ENCODE results near the gene NKD2.

Gene NKD2

DNA sequence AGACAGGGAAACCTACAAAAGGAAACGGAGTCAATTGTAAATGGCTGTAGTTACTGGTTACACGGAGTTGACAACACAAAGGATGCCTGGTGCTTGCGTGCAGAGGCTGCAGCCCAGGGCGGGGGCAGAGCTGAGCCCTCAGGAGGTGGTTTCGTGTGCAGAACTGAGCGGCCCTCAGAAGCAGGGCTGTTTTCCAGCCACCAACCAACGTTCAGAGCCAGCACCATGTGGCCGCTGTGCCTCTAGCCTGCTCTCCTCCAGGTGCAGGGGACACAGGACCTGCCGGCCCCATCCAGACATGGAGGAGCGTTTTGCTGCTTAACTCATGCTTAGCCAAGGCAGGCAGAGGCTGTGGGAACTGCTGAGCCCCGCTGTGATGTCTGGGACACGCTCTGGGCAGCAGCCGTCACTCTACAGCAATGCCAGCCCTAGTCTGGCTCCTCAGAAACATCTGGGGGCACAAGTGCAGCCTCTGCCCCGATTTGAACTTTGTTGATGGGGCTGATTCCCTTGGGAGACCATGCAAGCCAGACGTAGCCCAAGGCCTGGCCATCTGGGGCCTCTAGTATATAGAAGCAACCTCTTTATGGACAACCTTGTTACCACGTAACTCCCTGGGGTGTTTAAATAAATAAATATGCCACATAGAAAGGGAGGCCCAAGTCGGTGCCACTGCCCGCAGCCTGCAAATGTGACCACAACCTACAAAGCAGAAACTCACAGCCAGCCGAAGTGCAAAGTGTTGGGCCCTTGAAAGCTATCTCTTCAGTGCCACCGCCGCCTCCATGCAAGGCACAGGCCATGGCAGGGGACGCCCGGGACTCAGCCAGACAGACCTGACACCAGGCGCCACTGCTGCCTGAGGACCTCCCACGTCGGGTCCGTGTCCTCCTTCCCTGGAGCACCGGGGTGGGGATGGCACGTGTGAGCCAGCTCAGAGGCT is 42.1 kb downstream of the NKD2 start:
- H3K9me3 ChIP-seq (ENCODE audit: control insufficient read depth, insufficient read depth, low read depth, low read length): peaks cover 9% of the 10 kb centered on the region; the same call in 1 of the 2 replicates

DNA sequence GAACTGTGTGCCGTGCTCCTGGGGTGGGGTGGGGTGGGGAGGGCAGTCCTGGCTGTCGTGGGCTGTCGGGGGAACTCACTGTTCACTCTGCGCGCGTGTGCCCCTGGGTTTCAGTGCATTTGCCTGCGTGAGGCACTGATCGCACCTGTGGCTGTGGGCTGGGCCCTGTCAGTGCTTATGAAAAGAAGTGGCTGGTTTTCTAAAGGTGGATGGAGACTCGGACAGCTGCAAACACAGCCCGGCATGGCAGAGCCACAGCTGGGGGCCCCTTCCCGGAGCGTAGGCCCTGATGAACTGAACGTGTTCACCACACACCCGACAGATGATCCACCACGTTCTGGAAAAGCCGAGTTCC is 42.7 kb downstream of the NKD2 start:
- no peaks in the 10 kb centered on the region for H3K4me1 ChIP-seq (ENCODE audit: control insufficient read depth, insufficient read depth, low read length)
- H3K36me3 ChIP-seq (ENCODE audit: control insufficient read depth, insufficient read depth, low read length): peaks cover 39% of the 10 kb centered on the region
- peaks cover 4% of the 10 kb centered on the region; the same call in 1 of the 2 replicates for H3K9me3 ChIP-seq (ENCODE audit: control insufficient read depth, insufficient read depth, low read depth, low read length)
- H3K4me3 ChIP-seq (ENCODE audit: low read depth, low read length): no peak overlapping the region
- H3K27ac ChIP-seq (ENCODE audit: low read depth, low read length): no peak overlapping the region
- H3K9ac ChIP-seq (ENCODE audit: low read length): no peak overlapping the region
- no peaks in the 10 kb centered on the region for H3K27me3 ChIP-seq (ENCODE audit: control insufficient read depth, insufficient read depth, low read length)

More for the DNA sequence above, 42.1 kb downstream of the NKD2 start:
- Histone ChIP-seq H3K9ac (ENCODE audit: low read length) (no peak overlapping the region), H3K27me3 (ENCODE audit: control insufficient read depth, insufficient read depth, low read length) (no peaks in the 10 kb centered on the region), H3K36me3 (ENCODE audit: control insufficient read depth, insufficient read depth, low read length) (peaks cover 33% of the 10 kb centered on the region), H3K4me1 (ENCODE audit: control insufficient read depth, insufficient read depth, low read length) (no peaks in the 10 kb centered on the region), H3K27ac (ENCODE audit: low read depth, low read length) (no peak overlapping the region), H3K4me3 (ENCODE audit: low read depth, low read length) (no peak overlapping the region)

DNA sequence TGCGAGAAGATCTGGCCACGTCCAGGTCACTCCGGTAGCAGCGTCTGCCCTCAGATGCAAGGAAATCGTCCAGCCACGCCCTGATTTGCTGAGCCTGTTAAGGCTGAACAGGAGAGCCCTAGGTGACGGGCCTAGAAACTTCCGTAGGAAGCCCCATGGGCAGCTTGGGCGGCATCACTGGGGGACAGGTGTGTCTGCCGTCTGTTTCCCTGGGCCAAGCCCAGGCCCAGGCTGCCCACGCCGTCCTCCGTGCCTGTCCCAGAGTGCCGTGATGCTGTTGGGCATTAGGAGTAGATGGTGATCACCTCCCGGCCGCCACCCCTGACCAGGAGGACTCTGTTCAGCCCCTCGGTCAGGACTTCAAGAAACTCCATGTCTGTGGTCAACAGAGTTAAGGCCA is 43.5 kb downstream of the NKD2 start:
- peaks cover 44% of the 10 kb centered on the region for H3K36me3 ChIP-seq (ENCODE audit: control insufficient read depth, insufficient read depth, low read length)
- H3K9ac ChIP-seq (ENCODE audit: low read length): no peak overlapping the region
- no peak overlapping the region for H3K4me3 ChIP-seq (ENCODE audit: low read depth, low read length)
- no peaks in the 10 kb centered on the region for H3K4me1 ChIP-seq (ENCODE audit: control insufficient read depth, insufficient read depth, low read length)
- H3K27me3 ChIP-seq (ENCODE audit: control insufficient read depth, insufficient read depth, low read length): no peaks in the 10 kb centered on the region
- H3K9me3 ChIP-seq (ENCODE audit: control insufficient read depth, insufficient read depth, low read depth, low read length): no peaks in the 10 kb centered on the region; the same call in 1 of the 2 replicates
- H3K27ac ChIP-seq (ENCODE audit: low read depth, low read length): no peak overlapping the region

DNA sequence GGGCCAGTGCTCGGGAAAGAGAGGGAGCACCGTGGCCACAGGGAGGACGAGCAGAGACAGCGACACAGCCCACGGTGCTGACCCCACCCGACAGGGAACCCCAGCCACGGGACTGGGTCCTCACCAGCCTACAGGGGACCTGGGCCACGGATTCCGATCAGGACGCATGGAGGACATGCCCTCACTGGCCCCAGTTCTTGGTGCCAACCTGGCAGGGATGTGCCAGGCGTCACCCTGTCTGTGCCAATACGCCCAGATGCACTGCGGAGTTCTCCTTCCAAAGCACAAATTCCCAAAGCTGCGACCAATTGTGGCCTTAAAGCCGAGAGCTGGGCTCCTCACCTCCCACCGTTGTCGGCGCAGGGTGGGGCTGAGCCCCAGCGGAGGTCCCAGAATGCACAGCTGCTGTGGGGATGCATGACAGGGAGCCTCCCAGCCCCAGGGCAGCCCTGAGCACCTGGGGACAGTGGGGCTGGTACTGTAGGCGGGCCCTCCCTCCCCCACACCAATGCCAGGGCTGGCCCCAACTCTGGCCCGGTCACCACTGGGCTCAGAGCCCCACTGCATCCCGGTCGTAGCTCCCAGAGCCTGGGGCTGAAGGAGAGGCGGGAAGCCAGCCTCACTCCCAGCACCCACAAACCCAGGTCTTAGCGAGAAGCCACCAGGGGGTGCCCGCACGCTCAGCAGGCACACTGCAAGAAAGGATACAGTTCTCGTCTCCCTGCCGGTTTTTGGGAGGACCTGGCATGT is 44.2 kb downstream of the NKD2 start:
- H3K36me3 ChIP-seq (ENCODE audit: control insufficient read depth, insufficient read depth, low read length): peaks cover 51% of the 10 kb centered on the region
- H3K4me3 ChIP-seq (ENCODE audit: low read depth, low read length): no peak overlapping the region
- H3K27me3 ChIP-seq (ENCODE audit: control insufficient read depth, insufficient read depth, low read length): no peaks in the 10 kb centered on the region
- H3K4me1 ChIP-seq (ENCODE audit: control insufficient read depth, insufficient read depth, low read length): no peaks in the 10 kb centered on the region
- no peak overlapping the region for H3K9ac ChIP-seq (ENCODE audit: low read length)
- no peak overlapping the region for H3K27ac ChIP-seq (ENCODE audit: low read depth, low read length)
- no peaks in the 10 kb centered on the region; the same call in 1 of the 2 replicates for H3K9me3 ChIP-seq (ENCODE audit: control insufficient read depth, insufficient read depth, low read depth, low read length)

DNA sequence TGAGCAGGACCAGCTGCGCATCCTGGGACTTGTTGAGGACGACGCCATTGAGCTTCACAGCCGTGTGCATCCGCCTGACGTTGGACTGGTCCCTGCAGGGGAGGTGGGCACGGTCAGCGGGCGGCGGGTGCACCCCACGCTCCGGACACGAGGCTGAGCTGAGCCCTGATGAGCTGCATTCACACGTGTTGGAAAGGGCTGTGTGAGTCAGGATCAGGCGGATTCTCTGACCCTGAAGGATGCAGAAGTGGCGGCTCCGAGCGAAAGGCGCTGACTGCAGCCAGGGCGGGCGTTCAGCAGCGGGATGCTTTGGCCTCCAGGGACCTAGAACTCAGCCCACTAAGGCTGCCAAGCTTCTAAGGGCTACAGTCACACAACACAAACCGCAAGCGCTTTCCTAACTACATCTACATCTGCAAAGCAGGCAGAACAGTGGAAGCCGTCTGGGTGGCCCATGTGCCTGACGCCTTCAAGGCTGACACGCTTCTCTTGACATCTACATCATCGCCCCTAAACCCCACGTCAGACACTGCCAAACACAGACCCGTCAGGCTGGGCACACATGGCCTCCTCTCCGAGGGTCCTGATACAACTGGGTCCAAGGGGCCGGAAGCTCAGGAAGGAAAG is 44.9 kb downstream of the NKD2 start:
- Histone ChIP-seq H3K27ac (ENCODE audit: low read depth, low read length) (no peak overlapping the region), H3K36me3 (ENCODE audit: control insufficient read depth, insufficient read depth, low read length) (peaks cover 52% of the 10 kb centered on the region), H3K9ac (ENCODE audit: low read length) (no peak overlapping the region), H3K4me3 (ENCODE audit: low read depth, low read length) (no peak overlapping the region), H3K4me1 (ENCODE audit: control insufficient read depth, insufficient read depth, low read length) (no peaks in the 10 kb centered on the region), H3K9me3 (ENCODE audit: control insufficient read depth, insufficient read depth, low read depth, low read length) (no peaks in the 10 kb centered on the region), H3K27me3 (ENCODE audit: control insufficient read depth, insufficient read depth, low read length) (no peaks in the 10 kb centered on the region)

GRCh38 chr5:1054018-1054798 is 45.6 kb downstream of the NKD2 start:
- no peak overlapping the region for H3K4me3 ChIP-seq (ENCODE audit: low read depth, low read length)
- no peaks in the 10 kb centered on the region for H3K9me3 ChIP-seq (ENCODE audit: control insufficient read depth, insufficient read depth, low read depth, low read length)
- peaks cover 54% of the 10 kb centered on the region for H3K36me3 ChIP-seq (ENCODE audit: control insufficient read depth, insufficient read depth, low read length)
- H3K4me1 ChIP-seq (ENCODE audit: control insufficient read depth, insufficient read depth, low read length): no peaks in the 10 kb centered on the region
- H3K9ac ChIP-seq (ENCODE audit: low read length): no peak overlapping the region
- H3K27me3 ChIP-seq (ENCODE audit: control insufficient read depth, insufficient read depth, low read length): no peaks in the 10 kb centered on the region
- 0 out of 2 replicates have a peak overlapping the region, but pooled peaks have one; percentile 28 for H3K27ac ChIP-seq (ENCODE audit: low read depth, low read length)

- no peak overlapping the region for H3K4me3 ChIP-seq (ENCODE audit: low read depth, low read length)
- H3K9me3 ChIP-seq (ENCODE audit: control insufficient read depth, insufficient read depth, low read depth, low read length): no peaks in the 10 kb centered on the region
- H3K36me3 ChIP-seq (ENCODE audit: control insufficient read depth, insufficient read depth, low read length): peaks cover 62% of the 10 kb centered on the region
- no peaks in the 10 kb centered on the region for H3K27me3 ChIP-seq (ENCODE audit: control insufficient read depth, insufficient read depth, low read length)
- H3K27ac ChIP-seq (ENCODE audit: low read depth, low read length): 0 out of 2 replicates have a peak overlapping the region, but pooled peaks have one; percentile 28
- H3K9ac ChIP-seq (ENCODE audit: low read length): no peak overlapping the region
- no peaks in the 10 kb centered on the region for H3K4me1 ChIP-seq (ENCODE audit: control insufficient read depth, insufficient read depth, low read length)
Observed at GRCh38 chr5:1054799-1055775, 46.5 kb downstream of the NKD2 start.

- H3K4me1 ChIP-seq (ENCODE audit: control insufficient read depth, insufficient read depth, low read length): no peaks in the 10 kb centered on the region
- peaks cover 69% of the 10 kb centered on the region for H3K36me3 ChIP-seq (ENCODE audit: control insufficient read depth, insufficient read depth, low read length)
- no peak overlapping the region for H3K27ac ChIP-seq (ENCODE audit: low read depth, low read length)
- H3K9me3 ChIP-seq (ENCODE audit: control insufficient read depth, insufficient read depth, low read depth, low read length): no peaks in the 10 kb centered on the region
- H3K9ac ChIP-seq (ENCODE audit: low read length): no peak overlapping the region
- no peaks in the 10 kb centered on the region for H3K27me3 ChIP-seq (ENCODE audit: control insufficient read depth, insufficient read depth, low read length)
- H3K4me3 ChIP-seq (ENCODE audit: low read depth, low read length): no peak overlapping the region
Observed at GRCh38 chr5:1055896-1056610, 47.5 kb downstream of the NKD2 start.

GRCh38 chr5:1056611-1057484 is 48.2 kb downstream of the NKD2 start:
- Histone ChIP-seq H3K9ac (ENCODE audit: low read length) (no peak overlapping the region), H3K4me1 (ENCODE audit: control insufficient read depth, insufficient read depth, low read length) (no peaks in the 10 kb centered on the region), H3K4me3 (ENCODE audit: low read depth, low read length) (no peak overlapping the region), H3K36me3 (ENCODE audit: control insufficient read depth, insufficient read depth, low read length) (peaks cover 62% of the 10 kb centered on the region), H3K27me3 (ENCODE audit: control insufficient read depth, insufficient read depth, low read length) (no peaks in the 10 kb centered on the region), H3K27ac (ENCODE audit: low read depth, low read length) (no peak overlapping the region), H3K9me3 (ENCODE audit: control insufficient read depth, insufficient read depth, low read depth, low read length) (no peaks in the 10 kb centered on the region)
